NCI-H345 treated with DMSO at 0.1 percent for 48 hours (cell line): ENCODE measurements around the gene DOCK3.
"Not testable (repeated sequence)": the region's sequence is repeated elsewhere in the genome, so short reads cannot be mapped to it uniquely, and the experiment has no call there.

Source experiments
- DNase-seq: peaks from one replicate; lab custom pipeline; 2025; ENCODE audit not compliant: unreplicated experiment; lab: John Stamatoyannopoulos, UW

Gene DOCK3

DNA sequence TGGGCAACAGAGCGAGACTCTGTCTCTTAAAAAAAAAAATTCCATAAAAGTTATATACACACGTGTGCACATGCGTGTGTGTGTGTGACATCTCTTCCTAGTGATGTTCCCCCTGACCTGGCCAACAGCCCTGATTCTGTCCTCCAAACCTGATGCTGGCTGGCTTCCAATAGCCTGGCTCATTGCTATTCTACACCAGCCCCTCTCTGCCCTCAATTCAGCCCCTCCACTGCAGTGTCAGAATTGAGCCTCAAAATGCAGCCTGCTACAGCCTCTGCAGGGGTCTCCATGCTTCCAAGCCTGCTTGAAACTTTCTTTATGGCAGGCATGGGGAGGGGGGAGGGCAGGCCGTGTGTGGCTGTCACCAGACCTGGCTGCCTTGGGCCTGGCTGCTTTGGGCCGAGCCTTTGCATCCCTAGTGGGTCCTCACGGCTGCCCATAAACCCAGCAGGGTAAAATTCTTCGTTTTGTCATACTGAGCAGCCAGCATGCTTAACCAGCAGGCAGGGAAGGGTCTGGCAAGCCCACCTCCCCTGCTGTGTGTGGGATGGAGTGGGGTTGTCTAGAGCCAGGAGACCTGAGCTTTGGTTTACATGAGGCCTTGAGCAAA is 22.7 kb upstream of the DOCK3 start:
- no peak for DNase-seq

DNA sequence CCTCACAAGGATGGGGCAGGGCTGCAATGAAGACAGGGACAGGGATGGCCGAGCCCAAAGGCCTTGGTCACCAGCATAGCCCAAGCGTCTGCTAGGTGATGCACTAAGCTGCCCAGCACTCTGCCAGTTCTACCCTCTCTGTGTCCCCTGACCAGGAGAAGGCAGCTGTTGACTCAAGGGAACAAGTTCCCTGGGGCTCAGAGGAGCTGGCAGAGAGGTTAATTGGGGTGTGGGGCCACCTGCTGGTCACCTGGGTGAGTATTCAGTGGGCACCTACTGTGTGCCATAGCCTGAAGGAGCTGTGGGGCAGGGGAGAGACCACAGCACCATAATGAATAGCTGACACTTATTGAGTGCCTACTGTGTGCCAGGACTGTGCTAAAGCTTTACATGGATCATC is 22.0 kb upstream of the DOCK3 start:
- no peak for DNase-seq

DNA sequence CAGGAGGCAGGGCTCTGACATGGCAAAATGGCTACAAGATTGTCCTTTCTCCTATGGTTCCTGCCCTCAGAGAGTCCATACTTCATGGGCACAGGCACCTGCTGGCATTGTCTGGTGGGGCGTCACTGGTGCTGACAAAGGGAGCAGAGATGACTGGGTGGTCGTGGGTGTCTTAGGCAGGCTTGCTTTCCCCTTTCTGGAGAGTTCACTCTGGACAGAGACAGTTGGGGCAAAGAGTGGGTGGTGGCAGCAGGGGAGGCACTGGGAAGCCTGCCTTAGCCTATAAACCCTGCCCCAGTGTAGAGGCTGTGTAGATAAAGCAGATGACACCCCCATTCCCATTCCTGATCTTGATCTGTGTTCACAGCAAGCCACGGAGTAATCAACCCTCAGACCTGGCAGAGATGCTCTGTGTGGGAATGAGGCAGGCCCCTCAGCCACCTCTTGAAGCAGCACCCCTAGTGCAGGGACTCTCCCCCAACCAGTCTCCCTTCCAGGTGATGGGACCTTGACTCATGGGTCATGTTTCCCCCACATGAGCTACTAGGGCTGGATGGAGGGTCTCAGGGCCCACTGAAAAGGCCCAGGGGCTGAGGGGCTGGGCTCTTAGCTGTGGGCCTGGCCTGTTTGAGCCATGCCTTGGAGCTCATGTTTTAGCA is 20.7 kb upstream of the DOCK3 start:
- DNase-seq: no peak

DNA sequence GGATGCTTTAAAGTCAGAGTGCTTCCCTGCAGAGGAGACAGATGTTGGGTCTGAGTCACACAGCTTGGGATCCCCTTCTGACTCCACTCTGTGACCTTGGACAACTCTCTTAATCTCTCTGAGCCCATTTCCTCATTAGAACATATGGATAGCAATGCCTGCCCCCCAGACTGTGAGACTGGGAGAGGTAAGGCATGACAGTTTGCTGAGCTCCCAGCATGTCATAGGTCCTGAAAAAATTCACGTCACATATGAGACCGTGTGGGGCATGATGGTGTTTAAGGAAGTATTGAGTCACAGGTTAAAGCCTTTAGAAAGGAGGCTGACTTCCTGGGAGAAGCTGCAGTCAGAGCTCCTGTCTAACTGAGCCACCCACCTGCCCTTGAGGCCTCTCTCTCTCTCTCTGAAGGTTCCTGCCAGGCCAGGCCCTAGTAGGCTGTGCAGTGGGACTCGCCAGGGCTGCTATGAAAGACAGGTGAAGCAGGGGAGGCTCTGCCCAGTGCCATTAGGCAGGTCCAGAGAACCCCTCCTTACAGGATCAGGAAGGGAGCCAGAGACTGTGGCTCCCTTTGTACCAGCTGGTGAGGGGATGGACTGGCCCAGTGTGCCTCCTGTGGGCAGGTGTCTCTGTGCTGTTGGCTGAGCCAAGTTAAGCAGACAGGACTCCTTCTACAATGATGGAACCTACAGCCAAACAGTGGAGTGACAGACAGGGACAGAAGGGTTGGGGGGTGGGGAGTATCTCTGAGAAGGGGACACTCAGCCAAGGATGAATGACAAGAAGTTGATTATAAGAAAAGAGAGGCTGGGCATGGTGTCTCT is 19.5 kb upstream of the DOCK3 start:
- no peak for DNase-seq

DNA sequence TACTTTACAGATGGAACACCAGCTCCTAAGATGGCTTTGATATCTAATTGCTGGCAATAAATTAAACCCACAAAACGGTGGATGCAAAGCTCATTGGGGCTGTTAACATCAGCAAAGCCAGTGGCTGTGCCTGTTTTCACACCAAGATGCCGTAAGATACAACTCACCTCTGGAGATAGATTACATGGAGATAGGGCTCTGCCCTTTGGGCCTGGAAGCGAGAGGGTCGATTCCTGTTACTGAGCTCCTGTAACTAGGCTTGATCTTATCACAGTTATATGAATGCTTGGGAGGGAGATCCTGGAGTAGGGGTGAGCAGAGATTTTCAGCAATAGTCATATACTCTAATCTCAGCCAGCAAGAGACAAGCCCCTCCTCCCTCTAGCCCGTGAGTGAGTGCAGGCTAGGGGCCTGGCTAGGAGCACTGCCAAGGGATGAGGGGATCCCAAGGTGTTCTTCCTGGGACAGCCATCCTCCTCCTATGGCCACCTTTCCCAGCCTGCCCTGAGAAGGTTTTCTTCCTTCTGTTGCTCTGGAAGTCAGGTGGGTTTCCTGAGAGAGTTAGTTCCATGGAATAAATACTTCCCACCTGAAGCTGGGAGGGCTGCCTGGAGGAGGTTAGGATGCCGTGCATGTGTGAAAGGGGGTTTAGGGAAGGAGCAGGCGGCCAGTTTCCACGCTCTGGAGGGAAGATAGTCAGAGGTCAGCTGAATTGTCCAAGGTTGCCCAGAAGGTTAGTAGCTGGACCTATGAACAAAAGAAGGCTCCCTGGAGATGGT is 18.1 kb upstream of the DOCK3 start:
- no peak for DNase-seq

DNA sequence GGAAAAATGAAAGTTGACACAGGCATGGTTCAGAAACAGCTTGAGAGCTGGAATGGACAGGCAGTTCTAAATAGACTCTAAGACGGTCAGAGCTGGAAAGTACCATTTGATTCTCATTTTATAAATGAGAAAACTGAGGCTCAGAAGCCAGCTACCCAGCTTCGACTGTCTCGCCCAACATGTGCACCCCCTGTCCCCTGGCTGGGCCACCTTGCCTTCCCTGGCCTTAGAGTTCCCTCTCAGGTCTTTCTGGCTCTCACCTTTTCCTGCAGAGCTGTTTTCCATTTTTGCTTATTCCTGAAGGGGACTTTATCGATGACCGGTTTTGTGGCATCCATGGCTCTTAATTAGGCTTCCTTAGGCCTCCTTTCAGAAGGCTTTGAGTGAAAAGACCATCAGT is 17.3 kb upstream of the DOCK3 start:
- no peak for DNase-seq

DNA sequence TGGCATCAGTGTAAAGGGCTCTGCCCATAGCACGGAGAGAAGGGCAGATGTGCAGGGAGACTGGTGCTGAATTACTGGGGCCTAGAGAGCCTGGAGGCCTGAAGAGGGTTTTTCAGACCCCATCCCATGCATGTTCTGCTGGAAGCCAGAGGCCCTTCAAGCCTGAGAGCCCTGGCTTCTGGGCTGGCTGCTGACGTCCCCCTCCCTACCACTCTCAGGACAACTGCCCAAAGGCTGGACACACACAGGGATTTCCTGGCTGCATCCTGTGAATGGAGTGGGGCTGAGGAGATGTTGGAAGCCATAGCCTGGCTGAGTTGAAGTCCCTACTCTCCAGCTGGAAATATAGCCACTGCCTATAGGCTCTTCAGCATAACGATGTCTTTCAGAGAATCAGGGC is 16.9 kb upstream of the DOCK3 start:
- DNase-seq: no peak

DNA sequence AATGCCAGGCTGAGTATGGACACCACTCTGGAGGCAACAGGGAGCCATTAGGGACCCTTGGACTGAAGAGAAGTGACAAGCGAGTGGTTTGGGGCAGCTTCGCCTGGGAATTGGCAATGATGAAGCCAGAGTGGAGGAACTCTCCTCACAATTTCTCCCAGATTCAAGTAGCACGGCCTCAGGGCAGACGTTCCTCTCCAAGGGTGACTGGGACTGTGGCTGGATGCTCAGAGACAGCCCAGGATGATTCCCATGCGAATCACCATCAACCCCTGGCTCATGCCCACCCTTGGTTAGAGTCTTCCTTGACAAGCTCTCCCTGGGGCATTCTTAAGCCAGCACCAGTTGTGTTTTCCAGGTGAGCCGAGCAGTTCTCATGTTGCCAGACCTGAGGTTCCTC is 16.3 kb upstream of the DOCK3 start:
- DNase-seq: no peak

DNA sequence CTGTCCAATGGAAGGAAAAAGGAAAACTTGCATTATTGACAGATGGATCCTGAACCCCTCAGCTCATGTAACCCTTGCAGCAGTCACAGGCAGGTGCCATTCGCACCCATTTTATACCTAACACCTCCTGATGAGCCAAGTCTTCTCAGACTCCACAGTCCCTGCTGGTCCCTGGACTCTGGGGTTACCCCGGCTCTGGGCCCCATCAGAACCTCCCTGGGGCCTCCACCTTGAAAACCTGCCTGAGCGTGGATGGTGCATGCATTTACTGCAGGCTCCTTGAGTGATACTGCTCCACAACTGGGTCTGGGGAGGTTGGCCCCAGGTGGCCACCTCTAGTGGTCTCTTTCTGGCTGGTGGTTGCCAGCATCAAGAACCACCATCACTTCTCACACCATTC is 15.9 kb upstream of the DOCK3 start:
- no peak for DNase-seq

DNA sequence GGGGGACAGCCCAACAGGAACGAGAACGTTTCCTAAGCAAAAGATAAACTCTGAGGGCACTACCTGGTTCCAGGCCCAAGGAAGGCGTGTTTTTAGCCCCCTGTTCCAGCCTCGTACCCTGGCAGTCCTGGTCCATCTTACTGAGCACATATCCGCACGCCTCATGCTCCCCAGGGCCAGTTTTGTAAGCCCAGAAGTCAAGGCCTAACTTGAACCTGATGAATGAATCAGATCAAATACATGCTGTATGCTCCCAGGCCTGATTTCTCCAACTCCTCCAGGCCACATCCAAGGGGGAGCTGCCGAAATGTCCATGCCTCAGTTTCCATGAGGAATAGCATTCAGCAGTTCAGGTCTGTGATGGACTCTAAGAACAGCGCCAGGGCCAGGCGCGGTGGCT is 14.3 kb upstream of the DOCK3 start:
- DNase-seq: no peak

DNA sequence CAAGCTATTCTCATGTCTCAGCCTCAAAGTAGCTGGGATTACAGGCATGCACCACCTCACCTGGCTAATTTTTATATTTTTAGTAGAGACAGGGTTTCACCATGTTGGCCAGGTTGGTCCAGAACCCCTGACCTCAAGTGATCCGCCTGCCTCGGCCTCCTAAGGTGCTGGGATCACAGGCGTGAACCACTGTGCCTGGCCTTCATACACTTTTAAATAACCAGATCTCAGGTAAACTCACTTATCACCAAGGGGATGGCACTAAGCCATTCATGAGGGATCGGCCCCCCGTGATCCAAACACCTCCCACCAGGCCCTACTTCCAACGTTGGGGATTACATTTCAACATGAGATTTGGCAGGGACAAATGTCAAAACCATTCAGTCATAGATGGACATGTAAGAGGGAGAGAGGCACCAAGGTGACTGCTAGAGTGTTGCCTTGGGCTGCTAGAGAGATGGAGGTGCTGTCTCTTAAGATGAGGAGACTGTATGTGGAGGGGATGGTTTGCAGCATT is 13.3 kb upstream of the DOCK3 start:
- DNase-seq: no peak

DNA sequence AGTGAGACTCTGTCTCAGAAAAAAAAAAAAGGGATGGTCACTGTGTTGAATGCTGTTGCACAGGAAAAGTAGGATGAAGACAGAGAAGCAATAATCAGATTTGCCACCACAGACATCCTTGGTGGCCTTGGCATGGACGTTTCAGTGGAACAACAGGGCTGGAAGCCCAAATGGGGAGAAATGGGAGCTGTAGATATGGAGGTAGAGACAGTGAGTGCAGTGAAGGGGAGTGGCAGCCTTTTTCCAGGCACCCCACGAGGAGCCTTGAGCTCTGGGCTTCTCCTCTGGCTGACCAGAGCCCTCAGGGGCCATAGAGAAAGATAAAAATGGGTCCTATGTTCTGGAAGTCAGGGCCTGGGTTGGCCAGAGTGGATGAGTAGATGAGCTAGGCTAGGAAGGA is 12.3 kb upstream of the DOCK3 start:
- DNase-seq: no peak

DNA sequence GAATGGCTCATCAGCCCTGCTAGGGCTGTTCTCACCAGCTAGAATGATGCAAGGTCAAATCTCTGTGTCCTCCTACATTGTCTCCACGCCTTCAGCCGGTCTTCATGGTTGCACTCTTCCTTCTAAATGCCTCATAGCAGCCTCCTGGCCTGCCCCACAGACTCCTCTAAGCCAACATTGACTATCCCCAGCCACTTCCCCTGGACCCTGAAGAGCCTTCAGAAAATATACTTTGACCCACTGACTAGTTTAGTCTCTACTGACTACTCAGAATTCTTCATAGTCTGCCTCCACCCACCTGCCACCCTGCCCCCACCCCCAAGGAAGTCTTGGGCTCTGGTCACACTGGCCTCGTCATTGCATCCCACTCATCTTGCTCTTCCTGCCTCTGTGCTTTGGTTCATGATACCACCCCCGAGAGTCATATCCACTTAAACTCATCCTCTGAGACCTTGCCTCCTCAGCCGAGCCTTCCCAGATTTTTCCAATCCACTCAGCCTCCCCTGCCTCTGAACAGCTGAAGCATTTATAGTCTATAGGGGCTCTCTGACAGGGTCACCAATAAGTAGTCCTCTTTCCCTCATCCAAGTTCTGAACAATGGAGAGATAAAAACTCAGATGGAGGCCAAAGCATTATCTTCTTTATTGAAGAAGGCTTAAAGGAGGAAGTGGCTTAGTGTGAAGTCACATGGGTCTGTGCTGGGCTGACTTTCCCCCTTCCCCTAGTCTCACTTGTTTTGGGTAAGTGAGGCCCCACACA is 9.5 kb upstream of the DOCK3 start:
- DNase-seq: no peak

DNA sequence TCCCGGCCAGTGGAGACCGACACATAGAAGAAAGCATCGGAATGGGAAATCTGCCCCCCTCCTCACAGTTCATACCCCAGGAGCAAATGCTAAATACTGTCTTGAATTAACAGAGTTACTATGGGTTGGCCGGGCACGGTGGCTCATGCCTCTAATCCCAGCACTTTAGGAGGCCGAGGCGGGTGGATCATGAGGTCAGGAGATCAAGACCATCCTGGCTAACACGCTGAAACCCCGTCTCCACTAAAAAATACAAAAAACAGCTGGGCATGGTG is 8.9 kb upstream of the DOCK3 start:
- DNase-seq: not testable (repeated sequence)

DNA sequence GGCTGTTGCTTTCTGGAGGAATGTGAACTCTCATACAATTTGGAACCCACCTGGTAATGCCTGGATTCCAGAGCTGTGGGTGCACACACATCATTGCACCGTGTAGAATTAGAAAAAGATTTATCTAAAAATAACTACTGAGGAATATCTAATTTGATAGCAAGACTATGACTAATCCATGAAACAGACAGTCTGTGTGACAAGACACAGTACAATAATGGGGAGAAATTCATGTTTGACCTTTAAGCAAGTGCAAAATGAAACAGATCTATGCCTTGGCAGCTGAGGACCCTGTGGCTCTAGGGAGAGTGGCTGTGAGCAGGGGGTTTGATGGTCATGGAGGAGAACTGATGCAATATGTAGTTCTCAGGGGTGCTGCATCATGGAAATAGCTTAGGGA is 7.9 kb upstream of the DOCK3 start:
- DNase-seq: no peak

DNA sequence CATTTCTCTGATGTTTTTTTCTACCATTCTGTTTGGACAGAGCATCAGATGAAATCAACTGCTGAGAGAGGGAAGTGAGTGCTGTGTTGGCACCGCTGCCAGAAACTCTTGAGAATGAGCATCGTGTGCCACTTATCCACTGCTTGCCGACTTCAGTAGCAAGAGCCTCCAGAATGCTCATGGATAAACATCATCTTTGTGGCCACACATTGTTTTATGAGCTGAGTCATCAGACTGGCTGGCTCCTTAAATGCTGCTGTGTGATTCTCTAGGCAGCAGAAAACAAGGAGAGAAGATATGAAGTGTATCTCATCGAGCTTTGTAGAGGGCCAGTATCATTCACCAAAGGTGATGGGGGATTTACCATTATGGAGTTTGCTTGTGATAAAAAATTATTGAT is 3.4 kb upstream of the DOCK3 start:
- DNase-seq: peak; percentile 28

DNA sequence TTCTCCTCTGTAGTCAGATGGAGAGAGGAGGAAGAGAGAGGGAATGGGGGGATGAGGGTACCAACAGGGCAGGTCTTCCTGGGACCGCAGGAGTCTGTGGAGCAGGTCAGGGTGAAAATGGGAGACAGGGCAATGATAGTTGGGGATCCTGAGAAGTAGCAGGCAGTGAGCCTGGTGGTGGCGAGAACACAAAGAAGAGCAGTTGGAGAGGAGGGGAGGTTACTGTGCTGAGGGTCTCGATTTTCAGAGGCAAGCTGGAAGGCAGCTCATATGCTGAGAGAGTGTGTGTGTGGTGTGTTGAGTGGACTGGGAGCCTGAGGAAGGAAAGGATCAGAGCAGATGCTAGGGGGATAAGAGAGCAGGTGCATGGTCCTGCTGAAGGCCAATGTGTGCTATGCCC is 2.1 kb upstream of the DOCK3 start:
- no peak for DNase-seq

DNA sequence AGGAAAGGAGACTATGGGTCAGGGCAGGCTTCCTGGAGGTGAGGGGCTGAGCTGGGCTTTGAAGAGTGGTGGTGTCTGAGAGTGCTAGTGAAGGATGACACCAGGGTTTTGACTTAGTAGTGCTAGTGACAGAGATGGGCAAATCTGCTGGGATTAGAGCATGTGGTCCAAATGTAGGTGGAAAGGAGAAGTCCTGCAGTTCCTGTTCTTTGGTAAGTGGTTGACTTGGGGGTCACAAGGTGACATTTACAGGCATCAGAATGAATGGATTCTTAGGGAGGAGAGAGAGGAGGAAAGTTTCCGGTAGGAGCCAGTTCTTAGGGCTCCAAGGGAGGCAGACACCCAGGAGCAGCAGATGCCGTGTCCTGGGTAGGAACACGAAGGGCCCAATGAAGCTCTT is 796 bp upstream of the DOCK3 start:
- DNase-seq: no peak

DNA sequence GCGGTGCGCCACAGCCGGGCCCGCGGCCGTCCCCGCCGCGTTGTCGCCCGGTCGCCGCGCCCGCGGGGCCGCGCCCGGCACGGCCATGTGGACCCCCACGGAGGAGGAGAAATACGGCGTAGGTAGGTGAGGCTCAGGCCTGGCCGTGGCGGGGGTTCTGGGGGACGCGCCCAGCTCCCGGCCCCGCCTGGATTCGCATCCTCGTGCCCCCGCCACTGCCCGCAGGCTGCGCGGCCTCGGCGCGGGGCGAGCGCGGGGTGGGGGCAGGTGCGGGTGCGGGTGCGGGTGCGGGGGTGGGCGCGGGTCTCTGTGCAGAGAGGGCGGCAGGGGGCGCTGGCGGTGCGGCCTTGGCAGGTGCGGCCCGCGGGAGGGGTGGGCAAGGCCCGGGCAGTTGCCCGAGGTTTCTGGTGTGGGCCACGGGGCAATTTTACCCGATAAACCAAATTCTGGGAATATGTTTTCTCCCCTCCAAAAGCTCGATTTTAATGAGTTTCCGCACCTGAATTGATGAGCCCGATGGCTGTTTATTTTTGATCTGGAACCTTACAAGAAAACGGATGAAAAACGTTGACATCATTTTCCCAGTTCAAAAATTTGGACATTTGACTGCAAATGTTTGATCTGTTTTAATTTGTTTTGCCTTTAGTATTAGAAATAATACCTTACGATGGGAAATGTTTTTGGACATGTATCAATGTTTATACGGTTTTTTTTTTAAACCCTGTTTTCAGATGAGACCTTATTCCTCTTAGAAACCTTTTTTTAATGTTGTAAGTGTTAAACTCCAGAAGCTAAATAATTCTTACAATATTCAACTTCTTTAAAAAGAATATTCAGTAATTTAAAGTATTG is 678 bp downstream of the DOCK3 start:
- peak; percentile 4 for DNase-seq
